Thyroid gland (tissue), 4 donors: ENCODE data around the gene RPN1. TPM values are rescaled to one million over a fixed set of nuclear protein-coding genes. Genes with fewer than 3 reads are reported as not detected.
"Not testable (repeated sequence)": the region's sequence is repeated elsewhere in the genome, so short reads cannot be mapped to it uniquely, and the experiment has no call there.

Source experiments
- DNase-seq, 2 donors: peaks; one replicate each; pipeline ENCODE4 v3.0.0-alpha.2; 2019
- H3K27ac ChIP-seq, 3 donors: fragments of 200-600 bp; sonication (generic); 1 replicate in 2 of 3; 2 replicates in 1 of 3; pipeline ENCODE4 v1.5.1; 2016 to 2019; ENCODE audit warnings: mild to moderate bottlenecking in 1 of 3, moderate library complexity in 1 of 3
- H3K27me3 ChIP-seq: fragments of 200-600 bp; sonication (generic); one replicate; pipeline ENCODE4 v1.5.1; 2019
- H3K36me3 ChIP-seq, 2 donors: fragments of 200-600 bp; sonication (generic); one replicate each; pipeline ENCODE4 v1.5.1; 2016 to 2019
- H3K4me1 ChIP-seq, 2 donors: fragments of 200-600 bp; sonication (generic); one replicate each; pipeline ENCODE4 v1.5.1; 2017 to 2019
- H3K4me3 ChIP-seq, 3 donors: fragments of 200-600 bp; sonication (generic); replicated peaks in 1 of 3; 1 replicate in 2 of 3; 2 replicates in 1 of 3; pipeline ENCODE4 v1.5.1; 2016; ENCODE audit warnings: mild to moderate bottlenecking in 1 of 3
- H3K9me3 ChIP-seq: fragments of 200-600 bp; sonication (generic); one replicate; pipeline ENCODE4 v1.5.1; 2017
- POLR2A ChIP-seq, 2 donors: fragments of 450-650 bp; IDR thresholded peaks; one replicate each; pipeline ENCODE4 v1.6.1; 2017; ENCODE audit warnings: antibody characterized with exemption in 2 of 2, mild to moderate bottlenecking in 2 of 2, moderate library complexity in 1 of 2
- WGBS, 2 donors: methylation state at CpG; one replicate each; pipeline ENCODE4 v1.1.5; 2017; 5-methylcytosine and 5-hydroxymethylcytosine counted together
- intact Hi-C: fragments of 100-400 bp; cut with DNase I; formaldehyde crosslinking; loops from one replicate; pipeline ENCODE4 v1.15.1; 2023
- total RNA-seq, 4 donors: library from RNA; depleted of rRNA; stranded (reverse); fragments of >200 nt; gene quantifications; one replicate each; pipeline ENCODE4 v1.2.3, GENCODE V29; 2016
- TF ChIP-seq, protein P1 (sequence below), 6 experiments: fragments of 200-600 bp in 3 of 6; fragments of 450-650 bp in 3 of 6; sonication (generic) in 3 of 6; IDR thresholded peaks; one replicate each; pipeline ENCODE4 v1.5.1; 2016 to 2019; ENCODE audit warnings: antibody characterized with exemption in 6 of 6, mild to moderate bottlenecking in 2 of 6, inconsistent platforms in 1 of 6, moderate library complexity in 1 of 6

The RPN1 gene
- total RNA-seq, 4 donors from 2014 or later = 368 to 750 (median 528) TPM

DNA sequence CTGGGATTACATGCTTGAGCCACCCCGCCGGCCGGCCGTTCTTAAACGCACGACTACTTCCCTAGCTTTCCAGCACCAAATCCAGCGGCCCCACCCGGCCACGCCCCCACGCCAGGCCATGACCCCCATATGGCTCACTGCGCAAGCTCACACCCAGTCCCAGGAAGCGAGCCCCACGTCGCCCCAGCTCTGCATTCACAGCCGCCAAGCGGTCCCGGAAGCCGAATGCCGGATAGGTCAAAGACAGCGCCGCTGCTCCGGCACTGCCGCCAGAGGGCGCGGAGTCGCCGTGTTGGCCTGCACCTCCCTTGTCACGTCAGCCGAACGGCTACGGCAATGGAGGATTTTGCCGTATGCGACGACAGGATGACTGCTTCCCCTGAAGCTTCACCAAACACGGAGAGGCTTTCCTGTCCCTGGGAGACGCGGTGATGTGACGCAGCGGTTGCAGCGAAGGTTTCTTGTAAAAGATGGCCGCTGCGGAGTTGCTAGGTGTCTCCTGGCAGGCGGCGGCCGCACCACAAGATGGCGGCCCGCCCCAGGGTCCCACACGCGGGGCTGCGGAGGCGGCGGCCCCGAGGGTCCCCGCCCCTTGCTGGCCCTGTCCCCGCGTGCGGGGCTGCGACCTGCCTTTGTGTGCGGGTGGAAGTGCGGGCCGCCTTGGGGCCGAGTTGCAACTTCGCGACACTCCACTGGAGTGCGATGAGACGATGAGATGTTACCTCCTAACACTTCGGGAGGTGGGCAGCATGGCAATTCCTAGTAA lies 30.2 kb upstream of the RPN1 start:
- Histone ChIP-seq H3K27me3 (no peaks in the 10 kb centered on the region), H3K9me3 (no peaks in the 10 kb centered on the region), H3K4me1 (peaks cover 0 to 8% of the 10 kb centered on the region in 2 donors), H3K36me3 (no peaks in the 10 kb centered on the region), H3K4me3 (peak overlapping the region; percentile 3 to 75 (median 42)), H3K27ac (peak overlapping the region; percentile 92 to 96 (median 94))
- TF ChIP-seq, protein P1, sequence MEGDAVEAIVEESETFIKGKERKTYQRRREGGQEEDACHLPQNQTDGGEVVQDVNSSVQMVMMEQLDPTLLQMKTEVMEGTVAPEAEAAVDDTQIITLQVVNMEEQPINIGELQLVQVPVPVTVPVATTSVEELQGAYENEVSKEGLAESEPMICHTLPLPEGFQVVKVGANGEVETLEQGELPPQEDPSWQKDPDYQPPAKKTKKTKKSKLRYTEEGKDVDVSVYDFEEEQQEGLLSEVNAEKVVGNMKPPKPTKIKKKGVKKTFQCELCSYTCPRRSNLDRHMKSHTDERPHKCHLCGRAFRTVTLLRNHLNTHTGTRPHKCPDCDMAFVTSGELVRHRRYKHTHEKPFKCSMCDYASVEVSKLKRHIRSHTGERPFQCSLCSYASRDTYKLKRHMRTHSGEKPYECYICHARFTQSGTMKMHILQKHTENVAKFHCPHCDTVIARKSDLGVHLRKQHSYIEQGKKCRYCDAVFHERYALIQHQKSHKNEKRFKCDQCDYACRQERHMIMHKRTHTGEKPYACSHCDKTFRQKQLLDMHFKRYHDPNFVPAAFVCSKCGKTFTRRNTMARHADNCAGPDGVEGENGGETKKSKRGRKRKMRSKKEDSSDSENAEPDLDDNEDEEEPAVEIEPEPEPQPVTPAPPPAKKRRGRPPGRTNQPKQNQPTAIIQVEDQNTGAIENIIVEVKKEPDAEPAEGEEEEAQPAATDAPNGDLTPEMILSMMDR (IDR thresholded peaks at IDR 0.05) = peak; percentile 90 to 100 (median 98)
- TF ChIP-seq POLR2A (IDR thresholded peaks at IDR 0.05) = peak in 1 of 2 donors; percentile 82
- intact Hi-C loops = loop anchor here (5.0 to 10.0 kb wide), 2 partner anchors 107 to 164 kb away; no protein-coding TSS in a partner anchor
- peak; percentile 99 for DNase-seq
- WGBS, 2 donors = 0 to 2% methylated on average over 13 to 17 of the region's 67 CpGs

DNA sequence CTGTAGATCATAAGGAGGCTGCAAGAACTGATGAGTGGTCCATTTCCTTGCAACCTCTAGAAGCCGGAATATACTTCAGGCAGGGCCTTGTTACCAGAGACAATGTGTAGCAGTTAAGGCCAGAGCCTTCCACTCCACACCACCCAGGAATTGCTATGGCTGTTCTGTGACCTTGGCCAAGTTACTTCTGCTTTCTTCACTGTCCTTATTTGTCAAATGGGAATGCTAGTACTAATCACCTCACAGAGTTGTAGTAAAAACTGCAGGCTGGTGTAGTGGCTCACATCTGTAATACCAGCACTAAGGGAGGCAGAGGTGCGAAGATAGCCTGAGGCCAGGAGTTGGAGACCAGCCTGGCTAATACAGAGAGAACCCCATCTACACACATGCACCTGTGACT lies 28.7 kb upstream of the RPN1 start:
- Histone ChIP-seq H3K36me3 (no peaks in the 10 kb centered on the region), H3K4me1 (peaks cover 0 to 8% of the 10 kb centered on the region in 2 donors), H3K4me3 (no peak overlapping the region), H3K27me3 (no peaks in the 10 kb centered on the region), H3K9me3 (no peaks in the 10 kb centered on the region), H3K27ac (no peak overlapping the region)
- WGBS, 2 donors = 90 to 97% methylated on average over 2 of the region's 2 CpGs
- DNase-seq = no peak
- TF ChIP-seq, protein P1 (IDR thresholded peaks at IDR 0.05) = no peak
- no peak for TF ChIP-seq POLR2A (IDR thresholded peaks at IDR 0.05)
- intact Hi-C loops = loop anchor here (10.0 kb wide), 1 partner anchor 65 kb away; no protein-coding TSS in a partner anchor

DNA sequence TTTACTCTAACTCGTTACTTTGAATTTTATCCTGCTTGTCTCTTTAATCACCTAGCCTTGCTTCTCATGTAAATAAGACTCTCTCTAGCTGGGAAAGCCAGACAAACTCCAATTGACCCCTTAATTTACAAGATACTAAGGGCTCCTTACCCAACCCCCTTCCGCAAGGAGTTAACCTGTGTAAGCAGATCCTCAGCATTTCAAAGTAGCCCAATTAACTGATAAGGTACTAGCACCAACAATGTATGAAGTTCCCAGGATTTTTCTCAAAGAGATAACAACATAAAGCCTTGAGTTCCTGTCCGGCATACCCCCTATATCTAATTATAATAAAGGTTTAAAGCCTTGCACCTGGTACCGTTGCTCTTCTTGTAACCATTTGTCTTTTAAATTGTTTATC lies 25.2 kb upstream of the RPN1 start:
- not testable (repeated sequence) for DNase-seq, H3K4me1 ChIP-seq, H3K36me3 ChIP-seq, H3K4me3 ChIP-seq, H3K27ac ChIP-seq, H3K9me3 ChIP-seq, H3K27me3 ChIP-seq
- intact Hi-C loops = loop anchor here (10.0 kb wide), 1 partner anchor 61 kb away; no protein-coding TSS in a partner anchor
- WGBS, 2 donors = 69 to 74% methylated on average over 4 of the region's 4 CpGs

DNA sequence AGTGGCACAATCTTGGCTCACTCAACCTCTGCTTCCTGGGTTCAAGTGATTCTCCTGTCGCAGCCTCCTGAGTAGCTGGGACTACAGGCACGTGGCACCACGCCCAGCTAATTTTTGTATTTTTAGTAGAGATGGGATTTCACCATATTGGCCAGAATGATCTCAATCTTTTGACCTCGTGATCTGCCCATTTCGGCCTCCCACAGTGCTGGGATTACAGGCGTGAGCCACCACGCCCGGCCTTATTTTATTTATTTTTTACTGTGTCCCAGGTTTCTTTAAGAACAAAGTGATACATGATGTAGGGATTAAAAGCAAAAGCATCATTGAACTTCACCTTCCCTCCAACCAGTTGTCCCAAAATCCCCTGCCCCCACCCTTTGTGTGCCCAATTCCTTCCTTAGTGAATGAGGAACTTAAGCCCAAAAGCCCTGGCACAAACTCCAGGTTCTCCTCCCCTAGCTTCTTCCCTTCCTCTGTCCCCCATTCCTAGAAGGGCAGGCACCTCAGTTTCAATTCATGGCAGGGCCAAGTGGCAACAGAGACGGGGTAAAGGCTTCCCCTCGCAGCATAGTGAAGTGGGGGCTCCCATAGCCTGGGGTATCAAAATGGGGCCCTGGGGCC lies 23.7 kb upstream of the RPN1 start:
- 95 to 98% methylated on average over 10 of the region's 10 CpGs for WGBS, 2 donors
- Histone ChIP-seq H3K36me3 (no peaks in the 10 kb centered on the region), H3K4me3 (no peak overlapping the region), H3K27ac (no peak overlapping the region), H3K9me3 (no peaks in the 10 kb centered on the region), H3K27me3 (no peaks in the 10 kb centered on the region), H3K4me1 (no peaks in the 10 kb centered on the region)
- intact Hi-C loops = loop anchor here (10.0 kb wide), 1 partner anchor 59 kb away; no protein-coding TSS in a partner anchor
- TF ChIP-seq, protein P1 (IDR thresholded peaks at IDR 0.05) = no peak
- TF ChIP-seq POLR2A (IDR thresholded peaks at IDR 0.05) = no peak
- no peak for DNase-seq

DNA sequence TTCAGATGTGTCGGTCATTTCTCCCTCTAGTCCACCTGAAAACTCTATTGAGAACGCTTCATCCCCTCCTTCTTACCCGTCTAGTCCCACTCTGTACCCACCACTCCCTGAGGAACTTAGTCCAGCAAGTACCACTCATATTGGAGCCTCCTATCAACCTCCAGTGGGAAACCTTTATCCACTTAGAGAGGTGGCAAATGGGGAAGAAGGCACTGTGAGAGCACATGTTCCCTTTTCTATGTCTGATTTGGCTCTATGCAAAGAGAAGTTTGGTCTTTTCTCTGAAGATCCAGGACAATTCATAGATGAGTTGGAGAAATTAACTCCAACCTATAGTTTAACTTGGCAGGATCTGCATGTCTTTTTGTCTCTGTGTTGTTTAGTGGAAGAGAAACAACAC lies 17.0 kb upstream of the RPN1 start:
- H3K4me3 ChIP-seq = no peak overlapping the region
- H3K27ac ChIP-seq = no peak overlapping the region
- H3K36me3 ChIP-seq = no peaks in the 10 kb centered on the region
- no peaks in the 10 kb centered on the region for H3K27me3 ChIP-seq
- no peaks in the 10 kb centered on the region for H3K9me3 ChIP-seq
- TF ChIP-seq, protein P1 (IDR thresholded peaks at IDR 0.05) = no peak
- no peak for TF ChIP-seq POLR2A (IDR thresholded peaks at IDR 0.05)
- no peak for DNase-seq
- intact Hi-C loops = no loop called here
- WGBS, 2 donors = 90 to 92% methylated on average over 3 of the region's 3 CpGs
- H3K4me1 ChIP-seq = no peaks in the 10 kb centered on the region
